ENCODE data around the gene IPPK.

Gene IPPK

GRCh38 chr9:92656537-92656925 lies 13.4 kb downstream of the IPPK start:
- TF ChIP-seq ZFX (IDR thresholded peaks at IDR 0.05) (no peak), CTCF (conservative IDR thresholded peaks at IDR 0.05) (no peak)
- H3K27ac ChIP-seq = no peak overlapping the region

- TF ChIP-seq ZFX (IDR thresholded peaks at IDR 0.05) (no peak), CTCF (conservative IDR thresholded peaks at IDR 0.05) (no peak)
- peak overlapping the region; percentile 70; the same call in 1 of the 2 replicates for H3K27ac ChIP-seq
These were observed 13.9 kb downstream of the IPPK start for GRCh38 chr9:92655896-92656536.

- H3K27ac ChIP-seq = peak overlapping the region; percentile 70
- TF ChIP-seq CTCF (conservative IDR thresholded peaks at IDR 0.05) (no peak), ZFX (IDR thresholded peaks at IDR 0.05) (no peak)
These were observed 14.6 kb downstream of the IPPK start for GRCh38 chr9:92655366-92655765.

- H3K27ac ChIP-seq = peak overlapping the region; percentile 70
- TF ChIP-seq CTCF (conservative IDR thresholded peaks at IDR 0.05) = no peak; the same call in 1 of the 2 replicates
- no peak for TF ChIP-seq ZFX (IDR thresholded peaks at IDR 0.05)
These were observed 15.2 kb downstream of the IPPK start for GRCh38 chr9:92654481-92655301.

GRCh38 chr9:92652461-92652860 lies 17.5 kb downstream of the IPPK start:
- no peak for TF ChIP-seq CTCF (conservative IDR thresholded peaks at IDR 0.05)
- TF ChIP-seq ZFX (IDR thresholded peaks at IDR 0.05) = no peak
- H3K27ac ChIP-seq = no peak overlapping the region

- no peak for TF ChIP-seq ZFX (IDR thresholded peaks at IDR 0.05)
- no peak for TF ChIP-seq CTCF (conservative IDR thresholded peaks at IDR 0.05)
These were observed 18.9 kb downstream of the IPPK start for GRCh38 chr9:92650839-92651621.

More at GRCh38 chr9:92650839-92651621, 18.9 kb downstream of the IPPK start:
- H3K27ac ChIP-seq = no peak overlapping the region
